Stimulated activated memory B cell treated with anti-CD40 and anti-IgM and Interleukin-4, amounts not matched to agents 10 μg/mL and 1 μg/mL and 100 μg/mL, for 72 hours (primary cell): ENCODE data around the gene HELZ2.
"Not testable (repeated sequence)": the region's sequence is repeated elsewhere in the genome, so short reads cannot be mapped to it uniquely, and the experiment has no call there.

ENCODE experiments used
- ATAC-seq: fragments of 150-1000 bp; cut with Tn5 transposase; 2 replicates; pipeline ENCODE4 v1.10.0; 2021
- H3K27ac Mint-ChIP-seq: one replicate; pipeline ENCODE4 v1.8.0; 2022; ENCODE audit warnings: mild to moderate bottlenecking, mixed read lengths
- H3K27me3 Mint-ChIP-seq: one replicate; pipeline ENCODE4 v1.8.0; 2022; ENCODE audit warnings: mixed read lengths
- H3K36me3 Mint-ChIP-seq: one replicate; pipeline ENCODE4 v1.8.0; 2022; ENCODE audit warnings: mixed read lengths
- H3K4me1 Mint-ChIP-seq: one replicate; pipeline ENCODE4 v1.8.0; 2022; ENCODE audit warnings: mixed read lengths
- H3K4me3 Mint-ChIP-seq: one replicate; pipeline ENCODE4 v1.8.0; 2022; ENCODE audit warnings: mild to moderate bottlenecking, moderate library complexity, mixed read lengths
- H3K9me3 Mint-ChIP-seq: one replicate; pipeline ENCODE4 v1.8.0; 2022; ENCODE audit warnings: mixed read lengths

The HELZ2 gene, protein sequence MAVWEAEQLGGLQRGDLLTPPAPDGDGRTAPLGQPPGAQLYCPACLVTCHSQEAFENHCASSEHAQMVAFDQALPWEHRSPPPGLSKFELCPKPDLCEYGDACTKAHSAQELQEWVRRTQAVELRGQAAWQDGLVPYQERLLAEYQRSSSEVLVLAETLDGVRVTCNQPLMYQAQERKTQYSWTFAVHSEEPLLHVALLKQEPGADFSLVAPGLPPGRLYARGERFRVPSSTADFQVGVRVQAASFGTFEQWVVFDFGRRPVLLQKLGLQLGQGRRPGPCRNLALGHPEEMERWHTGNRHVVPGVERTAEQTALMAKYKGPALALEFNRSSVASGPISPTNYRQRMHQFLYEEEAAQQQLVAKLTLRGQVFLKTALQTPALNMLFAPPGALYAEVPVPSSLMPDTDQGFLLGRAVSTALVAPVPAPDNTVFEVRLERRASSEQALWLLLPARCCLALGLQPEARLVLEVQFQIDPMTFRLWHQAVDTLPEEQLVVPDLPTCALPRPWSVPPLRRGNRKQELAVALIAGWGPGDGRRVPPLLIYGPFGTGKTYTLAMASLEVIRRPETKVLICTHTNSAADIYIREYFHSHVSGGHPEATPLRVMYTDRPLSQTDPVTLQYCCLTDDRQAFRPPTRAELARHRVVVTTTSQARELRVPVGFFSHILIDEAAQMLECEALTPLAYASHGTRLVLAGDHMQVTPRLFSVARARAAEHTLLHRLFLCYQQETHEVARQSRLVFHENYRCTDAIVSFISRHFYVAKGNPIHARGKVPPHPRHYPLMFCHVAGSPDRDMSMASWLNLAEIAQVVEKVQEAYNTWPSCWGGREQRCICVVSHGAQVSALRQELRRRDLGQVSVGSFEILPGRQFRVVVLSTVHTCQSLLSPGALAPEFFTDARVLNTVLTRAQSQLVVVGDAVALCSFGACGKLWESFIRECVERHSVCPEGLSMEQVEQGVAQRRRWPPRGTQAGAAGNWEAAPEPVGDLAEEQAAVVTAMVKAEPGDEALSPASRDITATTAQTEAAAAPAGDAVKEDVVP (N-terminal part only)

DNA sequence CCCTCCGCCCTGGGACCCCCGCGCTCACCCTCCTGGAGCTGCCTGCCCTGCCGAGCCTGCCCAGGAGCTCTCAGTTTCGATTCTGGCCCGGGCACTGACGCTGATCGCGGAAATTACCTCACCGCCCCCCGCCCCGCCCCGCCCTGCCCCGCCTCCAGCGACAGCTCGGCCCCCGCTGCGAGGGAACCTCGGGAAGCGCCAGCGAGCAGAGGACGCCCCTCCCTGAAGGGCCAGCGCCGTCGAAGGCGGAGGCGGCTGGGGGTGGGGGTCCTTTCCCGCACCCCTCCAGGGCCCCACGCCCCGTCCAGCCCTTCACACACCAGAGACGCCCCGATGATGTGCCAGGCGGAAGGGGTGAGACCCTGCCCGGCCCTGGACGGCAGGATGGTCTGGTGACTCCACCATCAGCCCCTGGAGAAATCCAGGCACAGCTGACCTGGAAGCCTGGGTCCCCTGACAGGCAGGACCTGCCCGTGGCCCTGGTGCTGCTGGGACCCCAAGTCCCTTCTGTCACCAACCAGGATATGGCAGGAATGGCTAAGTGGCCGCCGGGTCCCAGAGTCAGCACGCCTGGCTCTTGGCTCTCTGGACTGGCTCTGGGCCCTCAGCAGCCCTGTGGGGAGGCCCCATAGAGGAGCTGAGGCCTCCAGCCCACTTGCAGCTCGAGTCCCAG, at the start of gene HELZ2:
HELZ2 (minus strand) TSS at position 84 of the 673 bp plus-strand sequence. CDS start 1,854 bp downstream, outside the sequence.
- Mint-ChIP-seq H3K36me3 (no peaks in the 10 kb centered on the region), H3K4me3 (peak within 1 kb of the TSS; percentile 87), H3K27me3 (peaks cover 9% of the 10 kb centered on the region), H3K9me3 (no peaks in the 10 kb centered on the region), H3K27ac (peak within 1 kb of the TSS; percentile 75), H3K4me1 (peaks cover 9% of the 10 kb centered on the region)
- ATAC-seq: peak; percentile 89

DNA sequence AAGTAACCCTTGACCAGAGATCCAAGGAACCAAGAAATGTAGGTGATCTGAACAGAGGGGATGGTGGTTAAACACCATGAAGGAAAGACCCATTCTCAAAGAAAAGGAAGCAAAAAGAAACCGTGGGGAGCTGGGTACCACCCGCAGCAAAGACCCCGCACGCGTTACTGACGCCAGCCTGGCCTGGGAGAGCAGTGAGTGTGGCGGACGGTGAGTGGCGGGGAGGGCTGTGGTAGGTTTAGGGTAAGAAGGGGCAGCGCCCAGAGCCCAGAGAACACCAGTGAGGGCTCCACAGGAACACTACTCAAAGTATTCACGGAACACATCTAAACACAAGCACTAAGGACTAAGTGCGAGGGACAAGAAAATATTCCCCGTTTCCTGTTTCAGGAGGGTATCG, 48.7 kb upstream of the HELZ2 start:
- Mint-ChIP-seq H3K27ac (peak overlapping the region; percentile 36), H3K9me3 (no peaks in the 10 kb centered on the region), H3K27me3 (no peaks in the 10 kb centered on the region), H3K4me3 (no peak overlapping the region), H3K4me1 (peaks cover 50% of the 10 kb centered on the region), H3K36me3 (peaks cover 23% of the 10 kb centered on the region)
- ATAC-seq: no peak

DNA sequence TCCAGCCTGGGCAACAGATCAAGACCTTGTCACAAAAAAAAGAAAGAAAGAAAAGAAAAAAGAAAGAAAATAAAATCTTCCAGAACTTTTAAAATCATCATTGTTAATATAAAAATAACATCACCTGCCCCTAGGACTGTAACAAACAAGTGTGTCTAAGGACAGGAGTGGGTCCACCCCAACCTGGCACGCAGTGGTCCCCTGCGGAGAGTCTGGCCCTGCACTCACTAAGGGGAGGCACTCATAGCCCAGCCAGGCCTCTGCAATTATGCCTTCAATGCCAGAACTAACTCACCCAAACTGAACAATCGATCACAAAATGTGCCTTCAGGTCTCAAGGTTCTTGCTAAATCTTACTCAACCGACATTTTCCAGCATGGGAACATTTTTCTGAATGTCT, 48.1 kb upstream of the HELZ2 start:
- H3K27ac Mint-ChIP-seq: peak overlapping the region; percentile 36

DNA sequence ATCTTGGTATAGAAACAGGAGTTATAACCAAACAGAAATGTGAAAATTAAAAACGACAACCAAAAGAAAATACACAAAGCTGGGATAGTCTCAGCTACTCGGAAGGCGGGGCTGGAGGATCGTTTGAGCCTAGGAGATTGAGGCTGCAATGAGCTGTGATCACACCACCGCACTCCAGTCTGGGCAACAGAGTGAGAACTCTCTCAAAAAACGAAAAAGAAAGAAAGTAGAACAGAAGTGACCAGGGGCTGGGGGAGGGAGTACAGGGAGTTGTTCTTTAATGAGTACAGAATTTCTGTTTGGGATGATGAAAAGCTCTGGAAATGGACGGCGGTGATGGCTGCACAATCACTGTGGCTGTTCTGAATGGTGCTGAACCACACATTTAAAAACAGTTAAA, 47.0 kb upstream of the HELZ2 start:
- Mint-ChIP-seq H3K9me3 (no peaks in the 10 kb centered on the region), H3K36me3 (peaks cover 38% of the 10 kb centered on the region), H3K27me3 (no peaks in the 10 kb centered on the region), H3K27ac (peak overlapping the region; percentile 56), H3K4me1 (peaks cover 59% of the 10 kb centered on the region), H3K4me3 (no peak overlapping the region)
- no peak for ATAC-seq

More for the DNA sequence above, 48.1 kb upstream of the HELZ2 start:
- H3K4me1 Mint-ChIP-seq: peaks cover 54% of the 10 kb centered on the region
- no peak for ATAC-seq
- H3K27me3 Mint-ChIP-seq: no peaks in the 10 kb centered on the region
- H3K36me3 Mint-ChIP-seq: peaks cover 26% of the 10 kb centered on the region
- no peak overlapping the region for H3K4me3 Mint-ChIP-seq
- H3K9me3 Mint-ChIP-seq: no peaks in the 10 kb centered on the region

DNA sequence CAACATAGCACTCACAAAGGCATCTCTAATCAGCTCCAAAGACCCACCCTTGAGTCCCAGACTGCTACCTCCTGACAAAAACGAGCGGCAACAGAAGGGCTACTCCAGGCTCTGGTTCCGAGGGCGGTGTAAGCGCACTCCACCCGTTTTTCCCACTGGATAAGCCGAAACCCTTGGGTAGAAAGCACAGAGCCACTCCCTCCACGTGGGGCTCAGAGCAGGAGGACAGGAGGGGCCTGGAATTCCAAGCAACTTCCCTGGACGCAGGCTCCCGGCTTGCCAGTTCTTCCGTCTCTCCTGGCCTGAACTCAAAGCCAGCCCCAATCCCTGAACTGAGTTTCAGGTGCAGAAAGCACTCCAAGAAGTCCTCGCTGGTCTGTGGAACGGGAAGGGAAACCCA, 45.5 kb upstream of the HELZ2 start:
- Mint-ChIP-seq H3K9me3 (no peaks in the 10 kb centered on the region), H3K4me1 (peaks cover 44% of the 10 kb centered on the region), H3K27ac (peak overlapping the region; percentile 56), H3K4me3 (no peak overlapping the region), H3K36me3 (peaks cover 50% of the 10 kb centered on the region), H3K27me3 (no peaks in the 10 kb centered on the region)
- no peak for ATAC-seq

DNA sequence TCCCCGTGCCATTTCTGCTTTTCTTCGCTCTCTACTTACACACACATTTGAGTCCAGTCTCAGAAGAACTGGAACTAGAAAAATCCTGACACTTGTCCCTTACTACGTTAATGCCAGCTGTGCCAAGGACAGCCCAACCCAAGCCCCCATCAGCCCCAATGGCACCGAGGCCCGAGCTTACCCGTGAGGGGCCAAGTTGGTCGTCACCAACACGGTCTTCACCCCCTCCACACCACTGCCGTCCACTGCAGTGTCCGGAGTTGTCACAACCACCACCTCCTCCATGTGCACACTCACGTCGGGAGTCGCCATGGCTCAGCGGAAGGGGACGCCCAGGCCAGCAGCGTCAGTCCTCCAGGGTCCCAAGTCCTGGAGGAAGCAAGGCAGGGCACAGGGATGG, 45.0 kb upstream of the HELZ2 start:
- H3K27me3 Mint-ChIP-seq: no peaks in the 10 kb centered on the region
- ATAC-seq: no peak
- peak overlapping the region; percentile 41 for H3K4me3 Mint-ChIP-seq
- H3K36me3 Mint-ChIP-seq: peaks cover 55% of the 10 kb centered on the region
- no peaks in the 10 kb centered on the region for H3K9me3 Mint-ChIP-seq
- peak overlapping the region; percentile 56 for H3K27ac Mint-ChIP-seq
- H3K4me1 Mint-ChIP-seq: peaks cover 42% of the 10 kb centered on the region

DNA sequence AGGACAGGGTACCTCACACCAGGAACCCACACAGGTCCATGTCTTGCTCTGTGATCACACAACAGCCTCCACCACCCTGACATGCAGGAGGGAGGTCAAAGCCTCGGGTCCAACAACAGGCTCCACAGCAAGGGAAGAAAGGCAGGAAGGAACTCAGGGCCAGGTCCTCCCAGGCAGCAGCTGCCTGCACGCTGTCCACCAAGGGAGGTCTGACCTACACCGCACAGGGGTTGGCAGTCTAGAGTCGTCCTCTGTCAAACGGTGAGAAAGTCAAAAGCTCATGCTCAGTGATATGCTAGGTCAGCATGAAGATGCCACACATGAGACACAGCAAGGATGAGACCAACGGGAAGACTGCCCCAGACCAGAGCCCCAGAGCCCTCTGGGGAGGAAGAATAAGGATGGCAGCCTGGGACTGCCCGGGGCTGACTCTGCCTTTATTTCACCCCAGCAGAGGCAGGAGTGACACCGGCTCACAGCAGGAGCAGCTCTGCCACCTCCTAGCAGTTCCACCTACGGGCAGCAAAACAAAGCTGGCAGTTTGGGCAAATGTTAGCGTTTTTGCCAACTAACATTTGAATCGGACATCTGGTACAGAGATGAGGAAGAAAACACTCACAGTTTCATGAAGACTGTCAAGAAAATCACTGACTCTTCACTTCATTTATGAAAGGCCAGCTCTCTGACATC, 44.4 kb upstream of the HELZ2 start:
- no peaks in the 10 kb centered on the region for H3K9me3 Mint-ChIP-seq
- H3K36me3 Mint-ChIP-seq: peaks cover 61% of the 10 kb centered on the region
- peaks cover 42% of the 10 kb centered on the region for H3K4me1 Mint-ChIP-seq
- no peaks in the 10 kb centered on the region for H3K27me3 Mint-ChIP-seq
- H3K4me3 Mint-ChIP-seq: no peak overlapping the region
- H3K27ac Mint-ChIP-seq: no peak overlapping the region
- ATAC-seq: no peak

DNA sequence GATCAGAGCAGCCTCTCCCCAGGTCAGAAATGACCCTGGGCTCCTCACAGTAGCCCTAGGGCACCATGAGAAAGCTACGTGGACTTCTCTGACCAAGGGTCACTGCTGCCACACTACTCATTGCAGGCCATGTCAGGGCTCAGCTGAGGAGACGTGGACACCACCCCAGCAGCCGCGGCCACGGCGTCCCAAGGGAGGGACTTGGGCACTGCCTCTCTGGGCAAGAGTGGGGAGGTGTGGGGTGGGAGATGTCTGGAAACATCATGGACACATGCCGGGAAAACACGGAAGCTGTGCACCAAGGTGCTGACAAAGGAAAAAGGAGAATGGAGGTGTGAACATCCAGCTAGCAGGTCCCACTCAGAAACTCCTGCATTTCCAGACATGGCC, 43.8 kb upstream of the HELZ2 start:
- peaks cover 63% of the 10 kb centered on the region for H3K36me3 Mint-ChIP-seq
- H3K4me3 Mint-ChIP-seq: no peak overlapping the region
- peaks cover 41% of the 10 kb centered on the region for H3K4me1 Mint-ChIP-seq
- no peak for ATAC-seq
- H3K9me3 Mint-ChIP-seq: no peaks in the 10 kb centered on the region
- no peaks in the 10 kb centered on the region for H3K27me3 Mint-ChIP-seq
- peak overlapping the region; percentile 73 for H3K27ac Mint-ChIP-seq

DNA sequence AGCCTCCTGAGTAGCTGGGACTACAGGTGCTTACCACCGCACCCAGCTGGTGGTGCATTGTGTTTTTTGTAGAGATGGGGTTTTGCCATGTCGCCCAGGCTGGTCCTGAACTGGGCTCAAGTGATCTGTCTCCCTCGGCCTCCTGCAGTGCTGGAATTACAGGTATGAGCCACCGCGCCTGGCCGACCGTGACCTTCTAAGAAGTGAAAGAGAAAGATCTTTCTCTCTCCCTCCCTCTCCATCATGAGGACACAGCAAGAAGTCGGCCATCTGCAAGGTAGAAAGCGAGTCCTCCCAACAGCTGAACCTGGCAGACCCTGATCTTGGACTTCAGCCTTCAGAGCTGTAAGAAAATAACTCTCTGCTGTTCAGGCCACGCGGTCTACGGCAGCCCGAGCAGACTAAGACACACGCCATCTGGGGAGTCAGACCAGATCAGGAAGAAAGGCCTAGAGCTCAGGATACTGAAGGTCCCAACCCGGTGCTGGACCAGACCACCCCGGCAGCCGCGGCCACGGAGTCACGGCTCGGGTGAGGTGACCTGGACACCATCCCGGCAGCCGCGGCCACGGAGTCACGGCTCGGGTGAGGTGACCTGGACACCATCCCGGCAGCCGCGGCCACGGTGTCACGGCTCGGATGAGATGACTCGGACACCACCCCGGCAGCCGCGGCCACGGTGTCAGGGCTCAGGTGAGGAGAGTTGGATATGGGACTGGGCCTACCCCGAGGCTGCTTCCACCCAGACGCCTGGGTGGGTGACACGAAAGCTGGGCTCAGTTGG, 43.2 kb upstream of the HELZ2 start:
- peaks cover 35% of the 10 kb centered on the region for H3K4me1 Mint-ChIP-seq
- H3K9me3 Mint-ChIP-seq: no peaks in the 10 kb centered on the region
- H3K27me3 Mint-ChIP-seq: no peaks in the 10 kb centered on the region
- peaks cover 63% of the 10 kb centered on the region for H3K36me3 Mint-ChIP-seq
- peak overlapping the region; percentile 73 for H3K27ac Mint-ChIP-seq
- no peak overlapping the region for H3K4me3 Mint-ChIP-seq
- ATAC-seq: peak; percentile 41

DNA sequence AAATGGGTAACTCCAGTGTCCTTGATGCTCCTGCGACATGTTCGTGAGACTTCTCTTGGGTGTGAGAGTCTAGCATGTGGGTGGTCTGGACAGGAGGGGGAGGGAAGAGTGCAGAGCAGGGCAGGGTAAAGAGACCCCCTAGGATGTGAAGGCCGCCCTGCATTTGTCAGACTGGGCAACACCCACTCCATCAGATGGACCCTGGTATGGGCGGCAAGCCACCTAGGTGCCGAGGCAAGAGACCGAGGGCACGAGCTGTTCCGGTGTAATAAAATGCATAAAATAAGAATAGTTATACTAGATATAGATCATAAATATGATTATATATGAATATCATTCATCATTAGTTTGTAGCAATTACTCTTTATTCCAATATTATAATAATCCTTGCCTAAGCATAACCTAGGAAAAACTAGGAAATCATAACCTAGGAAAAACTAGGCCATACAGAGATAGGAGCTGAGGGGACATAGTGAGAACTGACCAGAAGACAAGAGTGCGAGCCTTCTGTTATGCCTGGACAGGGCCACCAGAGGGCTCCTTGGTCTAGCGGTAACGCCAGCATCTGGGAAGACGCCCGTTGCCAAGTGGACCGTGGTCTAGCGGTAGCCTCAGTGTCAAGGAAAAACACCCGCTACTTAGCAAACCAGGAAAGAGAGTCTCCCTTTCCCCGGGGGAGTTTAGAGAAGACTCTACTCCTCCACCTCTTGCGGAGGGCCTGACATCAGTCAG, 40.0 kb upstream of the HELZ2 start:
- H3K36me3 Mint-ChIP-seq: peaks cover 62% of the 10 kb centered on the region
- H3K27ac Mint-ChIP-seq: peak overlapping the region; percentile 40
- peaks cover 17% of the 10 kb centered on the region for H3K4me1 Mint-ChIP-seq
- not testable (repeated sequence) for H3K4me3 Mint-ChIP-seq, ATAC-seq, H3K27me3 Mint-ChIP-seq, H3K9me3 Mint-ChIP-seq

DNA sequence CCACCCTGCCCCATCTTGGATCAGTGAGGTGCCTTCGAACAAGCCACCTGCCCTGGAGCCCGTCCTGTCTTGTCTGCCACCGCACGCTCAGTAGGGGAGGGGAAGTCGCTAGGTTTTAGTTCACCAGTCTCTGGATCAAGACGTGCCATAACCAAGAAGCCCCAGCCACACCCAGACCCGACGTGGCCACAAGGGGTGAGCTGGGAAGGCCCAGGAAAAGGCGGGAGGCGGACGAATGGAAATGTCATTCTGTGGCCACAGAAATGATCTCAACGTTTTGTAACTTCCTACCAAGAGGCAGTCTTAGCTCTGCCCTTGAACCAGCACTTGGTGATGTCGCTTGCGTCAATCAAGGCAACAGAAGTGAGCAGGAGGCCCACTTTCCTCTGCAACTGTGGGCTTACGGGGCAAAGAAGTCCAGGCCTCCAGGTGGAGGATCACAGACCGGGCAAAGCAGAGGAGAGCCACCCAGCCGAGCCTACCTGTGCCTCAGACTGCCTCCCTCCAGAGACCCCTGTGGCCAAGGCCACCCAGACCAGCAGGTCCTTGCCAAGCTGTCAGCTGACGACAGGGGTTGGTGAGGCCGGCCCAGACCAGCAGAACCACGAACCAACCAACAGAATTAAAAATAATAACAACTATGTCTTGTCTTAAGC, 38.4 kb upstream of the HELZ2 start:
- H3K27ac Mint-ChIP-seq: no peak overlapping the region
- no peaks in the 10 kb centered on the region for H3K27me3 Mint-ChIP-seq
- H3K9me3 Mint-ChIP-seq: no peaks in the 10 kb centered on the region
- H3K36me3 Mint-ChIP-seq: peaks cover 58% of the 10 kb centered on the region
- peaks cover 14% of the 10 kb centered on the region for H3K4me1 Mint-ChIP-seq
- ATAC-seq: no peak
- no peak overlapping the region for H3K4me3 Mint-ChIP-seq

DNA sequence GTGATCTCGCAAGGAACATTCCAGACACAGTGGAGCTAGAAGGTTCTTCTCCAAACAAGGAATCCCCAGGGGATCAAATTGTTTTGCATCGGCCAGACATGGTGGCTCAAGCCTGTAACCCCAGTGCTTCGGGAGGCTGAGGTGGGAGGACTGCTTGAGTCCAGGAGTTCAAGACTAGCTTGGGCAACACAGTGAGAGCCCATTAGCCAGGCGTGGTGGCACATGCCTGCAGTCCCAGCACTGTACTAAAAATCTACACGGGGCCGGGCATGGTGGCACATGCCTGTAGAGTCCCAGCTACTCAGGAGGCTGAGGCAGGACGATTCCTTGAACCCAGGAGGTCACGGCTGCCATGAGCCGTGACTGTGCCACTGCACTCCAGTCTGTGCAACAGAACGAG, 37.6 kb upstream of the HELZ2 start:
- no peaks in the 10 kb centered on the region for H3K27me3 Mint-ChIP-seq
- no peaks in the 10 kb centered on the region for H3K9me3 Mint-ChIP-seq
- H3K4me1 Mint-ChIP-seq: peaks cover 11% of the 10 kb centered on the region
- peaks cover 50% of the 10 kb centered on the region for H3K36me3 Mint-ChIP-seq
- H3K27ac Mint-ChIP-seq: no peak overlapping the region
- H3K4me3 Mint-ChIP-seq: no peak overlapping the region
- ATAC-seq: no peak
